Measurements from ENCODE around the gene TPT1.
"Not testable (repeated sequence)": the region's sequence is repeated elsewhere in the genome, so short reads cannot be mapped to it uniquely, and the experiment has no call there.

DNA sequence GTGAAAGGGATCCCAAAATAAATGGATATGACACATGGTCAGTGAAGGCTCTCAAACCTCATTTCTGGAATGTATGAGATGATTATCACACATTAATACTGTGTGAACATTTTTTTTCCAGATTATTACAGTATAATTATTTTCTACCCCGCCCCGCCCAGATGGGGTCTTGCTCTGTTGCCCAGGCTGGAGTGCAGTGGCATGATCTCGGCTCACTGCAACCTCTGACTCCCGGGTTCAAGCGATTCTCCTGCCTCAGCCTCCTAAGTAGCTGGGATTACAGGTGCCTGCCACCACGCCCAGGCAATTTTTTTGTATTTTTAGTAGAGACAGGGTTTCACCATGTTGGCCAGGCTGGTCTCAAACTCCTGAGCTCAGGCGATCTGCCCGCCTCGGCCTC, 2.1 kb upstream of the TPT1 start:
- TF ChIP-seq, protein P1, sequence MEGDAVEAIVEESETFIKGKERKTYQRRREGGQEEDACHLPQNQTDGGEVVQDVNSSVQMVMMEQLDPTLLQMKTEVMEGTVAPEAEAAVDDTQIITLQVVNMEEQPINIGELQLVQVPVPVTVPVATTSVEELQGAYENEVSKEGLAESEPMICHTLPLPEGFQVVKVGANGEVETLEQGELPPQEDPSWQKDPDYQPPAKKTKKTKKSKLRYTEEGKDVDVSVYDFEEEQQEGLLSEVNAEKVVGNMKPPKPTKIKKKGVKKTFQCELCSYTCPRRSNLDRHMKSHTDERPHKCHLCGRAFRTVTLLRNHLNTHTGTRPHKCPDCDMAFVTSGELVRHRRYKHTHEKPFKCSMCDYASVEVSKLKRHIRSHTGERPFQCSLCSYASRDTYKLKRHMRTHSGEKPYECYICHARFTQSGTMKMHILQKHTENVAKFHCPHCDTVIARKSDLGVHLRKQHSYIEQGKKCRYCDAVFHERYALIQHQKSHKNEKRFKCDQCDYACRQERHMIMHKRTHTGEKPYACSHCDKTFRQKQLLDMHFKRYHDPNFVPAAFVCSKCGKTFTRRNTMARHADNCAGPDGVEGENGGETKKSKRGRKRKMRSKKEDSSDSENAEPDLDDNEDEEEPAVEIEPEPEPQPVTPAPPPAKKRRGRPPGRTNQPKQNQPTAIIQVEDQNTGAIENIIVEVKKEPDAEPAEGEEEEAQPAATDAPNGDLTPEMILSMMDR (IDR thresholded peaks at IDR 0.05; ENCODE audit: borderline replicate concordance, extremely low read depth, low read length, poor library complexity, severe bottlenecking): not testable (repeated sequence)
- TF ChIP-seq EZH2 (IDR thresholded peaks at IDR 0.05; ENCODE audit: borderline replicate concordance, low read depth, low read length, severe bottlenecking): not testable (repeated sequence)

Data from DND-41 (cell line).